Heart left ventricle (tissue), 16 donors: ENCODE results near the gene OR10AD1. TPM values are rescaled to one million over a fixed set of nuclear protein-coding genes. Genes with fewer than 3 reads are reported as not detected.
A peak's percentile ranks its signal among the peaks of the same experiment; 100 is the strongest.

ENCODE experiments used
- ATAC-seq, 4 donors: fragments of 200-7000 bp; cut with Tn5 transposase; one replicate each; pipeline ENCODE4 v1.9.1; 2020 to 2022; ENCODE audit warnings: moderate library complexity in 4 of 4, mild to moderate bottlenecking in 3 of 4, moderate number of reproducible peaks in 1 of 4
- DNase-seq, 5 donors: peaks; one replicate each; pipeline ENCODE4 v3.0.0-alpha.2; 2020
- H3K27ac ChIP-seq, 12 donors: fragments of 200-600 bp; sonication (generic) in 4 of 12; one replicate each; pipeline versions ENCODE4 v1.5.0 to v1.8.0; 2016 to 2022; ENCODE audit warnings: mild to moderate bottlenecking in 2 of 12
- H3K27me3 ChIP-seq, 9 donors: fragments of 200-600 bp; sonication (generic) in 2 of 9; one replicate each; pipeline versions ENCODE4 v1.5.1 to v1.8.0; 2016 to 2022; ENCODE audit warnings: mild to moderate bottlenecking in 3 of 9
- H3K36me3 ChIP-seq, 9 donors: fragments of 200-600 bp; sonication (generic) in 2 of 9; one replicate each; pipeline versions ENCODE4 v1.5.0 to v1.8.0; 2018 to 2022; ENCODE audit warnings: mild to moderate bottlenecking in 2 of 9
- H3K4me1 ChIP-seq, 12 donors: fragments of 200-600 bp; sonication (generic) in 4 of 12; one replicate each; pipeline versions ENCODE4 v1.5.0 to v1.8.0; 2016 to 2022; ENCODE audit warnings: mild to moderate bottlenecking in 3 of 12
- H3K4me3 ChIP-seq, 12 donors: fragments of 200-600 bp; sonication (generic) in 4 of 12; one replicate each; pipeline versions ENCODE4 v1.5.0 to v1.8.0; 2017 to 2022; ENCODE audit warnings: mild to moderate bottlenecking in 9 of 12, moderate library complexity in 4 of 12
- H3K9me3 ChIP-seq, 12 donors: fragments of 200-600 bp; sonication (generic) in 4 of 12; one replicate each; pipeline versions ENCODE4 v1.5.0 to v1.8.0; 2016 to 2022; ENCODE audit warnings: mild to moderate bottlenecking in 1 of 12
- CTCF ChIP-seq, 12 donors: fragments of 200-600 bp; sonication (generic) in 4 of 12; IDR thresholded peaks; one replicate each; pipeline versions ENCODE4 v1.5.0 to v1.8.0; 2018 to 2022; ENCODE audit warnings: antibody characterized with exemption in 12 of 12, mild to moderate bottlenecking in 5 of 12
- POLR2A ChIP-seq, 2 donors: fragments of 450-650 bp; IDR thresholded peaks; one replicate each; pipeline ENCODE4 v1.6.1; 2017; ENCODE audit warnings: antibody characterized with exemption in 2 of 2, mild to moderate bottlenecking in 2 of 2, moderate library complexity in 2 of 2
- WGBS, 4 donors: extraction: QIAGEN DNeasy Blood & Tissue Kit in 2 of 4; methylation state at CpG; one replicate each; pipeline versions ENCODE4 v1.1.5 to v1.1.7; 2013 to 2018; 5-methylcytosine and 5-hydroxymethylcytosine counted together
- intact Hi-C, 10 donors: fragments of 100-400 bp; cut with DNase I; formaldehyde crosslinking; loops; one replicate each; pipeline versions ENCODE4 v1.11.1 to v1.14.2; 2022
- polyA plus RNA-seq, 2 donors: library from polyadenylated mRNA; stranded (reverse); fragments of 200-250 nt; gene quantifications; one replicate each; pipeline ENCODE4 v1.2.3, GENCODE V29; 2013
- total RNA-seq, 9 donors: library from RNA; depleted of rRNA in 2 of 9; stranded (reverse); fragments of >200 nt in 2 of 9; fragmentation: NEBNext Ultra II Directional in 3 of 9; extraction: Animal tissue kit (Norgen Biotek cat#: 25700) in 3 of 9; gene quantifications; one replicate each; pipeline versions ENCODE4 v1.1.0 to v1.2.4, GENCODE V29; 2016 to 2023
- donor health status: ischemic (EF 13 %, LVEDD 7.1; RV severe dilation, severe dysfunction).
- donor health status: healthy with polysubstance abuse.
- donor health status: DM: no; HTN: yes; CAD: no.
- donor health status: DM: no; HTN: no; CAD: no.
- donor health status: ischemic (EF 25% LVEDD 6.9; RV normal size, moderate dysfunction).
- donor health status: ischemic (EF 25% LVEDD 5.7; RV mildly dilated, moderate dysfunction).
- donor health status: healthy.
- donor health status: DM: yes; HTN: yes; CAD: no.
- donor health status: ischemic (EF 35%, LVEDD 5.7; RV mildly dilated, moderate dysfunction).
- donor health status: nonischemic (EF 11% LVEDD 7.7; RV severe dilation, severe dysfunction).
- donor health status: DM: yes; HTN: yes; CAD: no.
- donor health status: PGD.
- donor health status: ischemic (EF 29% LVEDD 5.4; RV normal size, mild dysfunction).
- donor health status: nonischemic (EF 23%, LVEDD 6.1; RV moderate dilation, normal function).

The OR10AD1 gene
- total and polyA plus RNA-seq, 11 donors: not detected

DNA sequence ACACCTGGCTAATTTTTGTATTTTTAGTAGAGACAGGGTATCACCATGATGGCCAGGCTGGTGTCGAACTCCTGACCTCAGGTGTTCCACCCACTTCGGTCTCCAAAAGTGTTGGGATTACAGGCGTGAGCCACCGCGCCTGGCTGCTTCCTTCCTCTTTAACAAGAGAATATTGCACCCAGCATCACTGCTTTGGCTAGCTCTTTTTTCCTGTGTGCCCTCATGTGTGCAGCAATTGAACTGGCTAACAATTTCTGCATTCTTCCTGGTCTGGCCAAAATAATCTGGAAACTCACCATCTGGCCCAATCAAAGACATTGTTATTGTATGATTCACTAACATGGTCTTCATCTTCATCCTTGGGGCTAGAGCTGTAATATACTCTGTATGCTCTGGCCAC, 43.0 kb downstream of the OR10AD1 start:
- WGBS, 4 donors: 83 to 90% (median 87%) methylated on average over 5 of the region's 5 CpGs

GRCh38 chr12:48157889-48158370, 45.2 kb downstream of the OR10AD1 start:
- no peak for DNase-seq
- ATAC-seq: no peak
- peak overlapping the region in 11 of 12 donors; percentile 55 to 99 (median 82) for H3K4me3 ChIP-seq
- peaks cover 0 to 19% (median 10%) of the 10 kb centered on the region in 9 donors for H3K36me3 ChIP-seq
- H3K27ac ChIP-seq: peak overlapping the region in 11 of 12 donors; percentile 71 to 94 (median 88)
- TF ChIP-seq POLR2A (IDR thresholded peaks at IDR 0.05) (no peak), CTCF (IDR thresholded peaks at IDR 0.05) (no peak)
- no peaks in the 10 kb centered on the region for H3K27me3 ChIP-seq
- intact Hi-C loops: loop anchor here (1.0 to 10.0 kb wide), 9 partner anchors 25 to 196 kb away; partner anchors contain the start of genes SENP1 (in 9 of the 10), TMEM106C (in 2 of the 10), CCDC184 (in 1 of the 10) and PFKM (in 1 of the 10)
- WGBS, 4 donors: 66 to 74% (median 68%) methylated on average over 3 of the region's 3 CpGs
- peaks cover 0 to 45% (median 16%) of the 10 kb centered on the region in 12 donors for H3K4me1 ChIP-seq
- H3K9me3 ChIP-seq: no peaks in the 10 kb centered on the region

More for the DNA sequence above, 43.0 kb downstream of the OR10AD1 start:
- ATAC-seq (no peak), DNase-seq (no peak)
- no peaks in the 10 kb centered on the region for H3K36me3 ChIP-seq
- intact Hi-C loops: loop anchor here in 4 of 10 donors (5.0 to 10.0 kb wide), 2 partner anchors 63 to 195 kb away; partner anchors contain the start of gene TMEM106C (in 3 of the 4)
- no peak for TF ChIP-seq POLR2A (IDR thresholded peaks at IDR 0.05)
- TF ChIP-seq CTCF (IDR thresholded peaks at IDR 0.05): no peak
- H3K27ac ChIP-seq: no peak overlapping the region
- peaks cover 0 to 25% (median 13%) of the 10 kb centered on the region in 12 donors for H3K4me1 ChIP-seq
- no peak overlapping the region for H3K4me3 ChIP-seq
- H3K9me3 ChIP-seq: no peaks in the 10 kb centered on the region
- H3K27me3 ChIP-seq: no peaks in the 10 kb centered on the region

GRCh38 chr12:48157018-48157888, 45.8 kb downstream of the OR10AD1 start, which contains the start of gene ASB8:
TSS of gene ASB8 (minus strand) at chr12:48157515. CDS start at chr12:48153496, 4,019 bp downstream.
- H3K9me3 ChIP-seq: no peaks in the 10 kb centered on the region
- DNase-seq (peak; percentile 99 to 100 (median 99)), ATAC-seq (peak; percentile 97 to 98 (median 98))
- 0% methylated on average over 47 to 56 of the region's 56 CpGs for WGBS, 4 donors
- peaks cover 0 to 51% (median 19%) of the 10 kb centered on the region in 12 donors for H3K4me1 ChIP-seq
- peaks cover 0 to 26% (median 16%) of the 10 kb centered on the region in 9 donors for H3K36me3 ChIP-seq
- peak within 1 kb of the TSS; percentile 71 to 94 (median 88) for H3K27ac ChIP-seq
- peak in 1 of 2 donors; percentile 66 for TF ChIP-seq POLR2A (IDR thresholded peaks at IDR 0.05)
- TF ChIP-seq CTCF (IDR thresholded peaks at IDR 0.05): peak; percentile 28 to 77 (median 52)
- H3K27me3 ChIP-seq: no peaks in the 10 kb centered on the region
- intact Hi-C loops: loop anchor here (1.0 to 10.0 kb wide), 8 partner anchors 35 to 195 kb away; partner anchors contain the start of genes SENP1 (in 9 of the 10), TMEM106C (in 2 of the 10) and PFKM (in 1 of the 10)
- H3K4me3 ChIP-seq: peak within 1 kb of the TSS; percentile 55 to 99 (median 84)
